Eye (tissue), 1 donor: ENCODE results near the gene RIMBP2.

Source experiments
- DNase-seq: peaks from one replicate; pipeline ENCODE4 v3.0.0-alpha.2; 2015

The RIMBP2 gene

DNA sequence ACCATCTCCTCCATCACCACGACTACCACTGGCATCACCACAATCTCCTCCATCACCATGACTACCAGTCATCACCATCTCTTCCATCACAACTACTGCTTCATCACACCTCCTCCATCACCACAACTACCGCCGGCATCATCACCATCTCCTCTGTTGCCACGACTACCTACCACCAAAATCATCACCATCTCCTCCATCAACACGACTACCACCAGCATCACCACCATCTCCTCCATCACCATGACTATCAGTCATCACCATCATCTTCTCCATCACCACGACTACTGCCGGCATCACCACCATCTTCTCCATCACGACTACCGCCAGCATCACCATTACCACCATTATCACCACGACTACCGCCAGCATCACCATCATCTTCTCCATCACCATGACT, 89.5 kb downstream of the RIMBP2 start:
- DNase-seq: no peak

DNA sequence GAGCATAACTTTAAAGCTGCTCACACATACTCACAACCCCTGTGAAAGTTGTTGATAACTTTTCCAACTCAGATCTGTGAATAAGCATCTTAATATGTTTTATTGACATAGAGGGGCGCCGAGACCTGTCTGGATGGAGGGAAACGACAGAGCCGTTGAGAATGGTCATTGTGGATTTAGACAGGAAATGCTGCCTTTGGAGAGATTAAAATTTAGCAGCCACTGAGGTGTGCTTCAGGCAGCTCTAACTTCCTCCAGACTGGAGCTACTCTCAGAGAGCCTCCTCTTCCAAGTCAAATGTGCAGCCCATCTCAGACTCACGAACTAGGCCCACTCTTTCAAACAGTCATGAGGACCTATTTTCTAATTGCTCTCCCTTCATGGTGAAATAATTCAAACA, 90.9 kb downstream of the RIMBP2 start:
- no peak for DNase-seq

DNA sequence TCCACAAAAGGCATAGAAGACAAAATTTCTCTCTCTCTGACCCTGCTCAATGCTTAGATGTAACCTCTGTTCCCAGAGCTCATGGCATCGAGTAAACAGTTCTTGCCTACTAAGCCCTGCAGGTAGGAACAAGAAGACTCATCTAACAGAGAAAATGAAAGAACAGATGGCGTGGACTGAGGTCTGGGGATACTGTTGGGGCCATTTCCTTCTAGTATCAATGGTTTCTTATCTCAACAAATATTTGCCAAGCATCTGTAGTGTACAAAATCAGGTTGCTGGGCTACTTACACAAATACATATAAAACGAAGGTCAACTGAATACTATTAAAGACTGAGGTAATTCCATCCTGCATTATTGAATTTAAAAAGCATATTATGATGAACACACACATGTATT, 93.3 kb downstream of the RIMBP2 start:
- no peak for DNase-seq

DNA sequence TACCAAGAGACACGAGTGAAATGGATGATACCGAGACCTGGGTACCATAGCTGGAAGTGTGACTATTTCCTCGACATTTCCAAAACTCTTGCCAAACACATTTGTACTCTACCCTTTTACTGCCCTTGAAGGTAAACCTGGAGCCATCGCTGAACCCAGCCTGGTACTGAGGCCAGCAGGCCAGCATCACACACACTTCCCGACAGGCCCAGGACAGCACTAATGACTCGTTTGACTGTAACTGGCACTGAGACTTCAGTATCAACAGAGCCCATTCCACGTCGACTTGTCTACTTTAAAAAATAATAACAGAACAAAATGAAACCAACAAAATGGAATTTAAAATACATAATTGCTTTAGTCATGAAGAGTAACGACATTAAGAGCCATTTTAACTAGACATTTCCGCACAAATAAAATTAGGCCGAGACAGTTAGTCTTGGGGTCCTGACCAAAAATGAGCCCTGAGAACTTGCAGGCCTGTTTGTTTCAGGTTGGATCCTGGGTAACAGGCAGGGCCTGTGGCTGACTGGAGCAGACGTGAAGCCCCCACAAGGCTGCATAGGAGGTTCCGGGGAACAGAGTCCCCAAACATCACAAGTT, 94.3 kb downstream of the RIMBP2 start:
- DNase-seq: no peak

DNA sequence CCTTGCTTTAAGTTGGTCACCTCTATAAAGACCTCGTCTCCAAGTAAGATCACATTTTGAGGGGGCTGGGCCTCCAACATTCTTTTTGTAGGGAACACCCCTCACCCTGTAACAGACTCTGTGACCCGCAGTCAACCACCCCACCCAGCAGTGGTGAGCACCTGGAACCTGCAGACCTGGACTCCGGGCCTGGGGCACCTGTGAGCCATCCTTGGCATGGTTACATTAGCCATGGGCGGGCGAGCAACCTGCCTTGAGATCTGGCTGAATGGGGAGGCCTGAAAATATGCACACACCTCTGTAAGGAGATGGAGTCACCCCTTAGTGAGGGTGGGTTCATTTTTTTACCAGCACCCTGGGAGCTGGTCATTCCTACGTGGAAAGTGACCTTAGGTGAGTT, 95.3 kb downstream of the RIMBP2 start:
- no peak for DNase-seq

DNA sequence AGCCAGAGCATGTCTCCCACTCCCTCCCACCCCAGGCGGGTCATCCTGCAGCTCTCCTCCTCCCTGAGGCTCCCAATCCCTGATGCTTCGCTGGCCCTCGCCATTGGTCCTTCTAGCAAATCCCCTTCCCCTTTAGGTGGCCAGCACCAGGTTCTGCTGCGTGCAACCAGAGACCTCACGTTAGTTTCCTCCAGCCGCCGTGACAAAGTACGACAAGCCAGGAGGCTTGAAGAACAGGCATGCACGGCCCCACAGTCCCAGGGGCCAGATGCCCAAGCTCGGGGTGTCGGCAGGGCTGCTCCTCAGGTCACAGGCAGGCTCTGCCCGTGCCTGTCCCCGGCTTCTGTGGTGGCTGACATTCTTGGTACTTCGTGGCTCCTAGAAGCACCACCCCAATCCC, 95.8 kb downstream of the RIMBP2 start:
- no peak for DNase-seq

DNA sequence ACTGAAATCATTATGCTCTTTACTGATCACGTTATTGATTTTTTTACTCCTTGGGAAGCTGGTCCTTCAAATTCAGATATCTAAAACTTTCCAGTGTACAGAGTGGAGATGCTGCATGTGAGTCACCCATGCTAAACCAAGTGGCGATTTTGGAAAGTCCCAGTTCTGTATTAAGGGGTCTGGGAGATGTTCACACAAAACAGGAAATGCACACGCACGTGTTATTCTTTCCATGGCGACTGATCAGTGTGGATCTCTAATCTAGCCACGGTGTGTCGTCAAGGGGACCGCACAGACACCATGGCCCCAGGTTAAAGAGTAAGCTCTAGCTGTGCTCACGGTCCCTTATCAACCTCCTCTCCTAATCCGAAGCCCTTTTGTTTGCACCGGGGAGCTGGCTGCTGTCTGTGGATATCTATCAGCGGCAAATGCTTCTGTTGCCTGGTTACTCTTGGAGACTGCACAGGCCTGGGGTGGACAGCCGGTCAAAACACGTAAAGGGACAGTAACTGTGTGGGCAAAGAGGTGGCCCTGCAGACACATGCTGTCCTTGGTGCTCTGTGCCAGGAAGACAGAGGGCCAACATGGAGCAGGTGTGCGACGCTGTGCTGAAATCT, 96.6 kb downstream of the RIMBP2 start:
- no peak for DNase-seq

DNA sequence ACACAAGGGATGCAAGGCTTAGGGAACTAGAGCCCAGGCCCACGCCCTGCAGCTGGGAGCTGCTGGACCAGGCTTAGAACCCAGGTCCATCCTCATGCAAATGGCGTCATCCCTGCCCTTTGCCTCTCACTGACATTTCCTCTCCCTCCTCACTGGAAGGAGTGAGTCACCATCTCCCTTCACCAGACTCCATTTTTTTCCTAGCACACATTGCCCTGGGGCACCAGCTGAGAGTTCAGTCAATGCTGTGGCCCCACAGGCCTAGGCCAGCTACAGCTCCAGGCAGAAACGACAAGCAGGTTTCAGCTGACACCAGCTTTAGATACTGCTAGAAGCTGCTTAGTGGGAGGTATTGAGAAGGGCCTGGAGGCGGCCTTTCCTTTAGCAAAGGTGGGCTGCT, 98.9 kb downstream of the RIMBP2 start:
- no peak for DNase-seq

DNA sequence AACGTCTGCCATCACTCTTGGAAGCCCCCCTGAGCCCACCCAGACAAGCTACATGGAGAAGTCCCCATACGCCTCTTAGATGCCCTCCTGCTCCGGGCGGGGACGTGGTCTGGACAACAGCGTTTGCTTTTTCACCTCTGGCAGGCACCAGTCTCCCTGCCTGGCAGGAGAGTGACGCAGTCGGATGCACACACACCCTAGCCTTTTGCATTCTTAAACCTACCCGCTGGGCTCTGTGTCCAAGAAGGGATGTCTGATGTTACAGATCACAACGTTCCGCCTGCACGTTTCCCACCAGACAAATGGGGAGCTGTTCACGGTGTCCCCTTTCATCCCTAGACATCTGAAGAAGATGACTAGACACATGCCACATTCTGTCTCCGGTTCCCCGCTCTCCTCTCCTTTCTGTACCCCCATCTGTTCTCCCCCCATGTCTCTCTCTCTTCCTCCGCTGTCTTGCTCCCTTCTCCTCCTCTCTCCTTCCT, 100.2 kb downstream of the RIMBP2 start:
- no peak for DNase-seq

DNA sequence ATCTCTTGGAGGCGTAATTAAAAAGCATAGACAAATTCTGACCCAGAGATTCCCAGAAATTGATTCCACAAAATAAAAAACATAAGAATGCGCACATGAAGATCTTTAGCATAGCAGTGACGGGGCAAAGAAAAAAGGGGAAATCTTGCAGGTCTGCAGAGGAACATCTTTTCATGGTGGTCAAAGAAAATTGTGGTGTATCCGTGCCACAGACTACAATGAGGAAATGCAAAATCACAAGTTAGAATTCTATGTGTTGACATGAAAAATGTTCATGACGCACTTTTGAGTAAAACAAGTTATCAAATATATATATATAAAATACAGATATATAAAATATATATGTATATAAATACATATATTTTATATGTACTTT, 101.6 kb downstream of the RIMBP2 start:
- no peak for DNase-seq

DNA sequence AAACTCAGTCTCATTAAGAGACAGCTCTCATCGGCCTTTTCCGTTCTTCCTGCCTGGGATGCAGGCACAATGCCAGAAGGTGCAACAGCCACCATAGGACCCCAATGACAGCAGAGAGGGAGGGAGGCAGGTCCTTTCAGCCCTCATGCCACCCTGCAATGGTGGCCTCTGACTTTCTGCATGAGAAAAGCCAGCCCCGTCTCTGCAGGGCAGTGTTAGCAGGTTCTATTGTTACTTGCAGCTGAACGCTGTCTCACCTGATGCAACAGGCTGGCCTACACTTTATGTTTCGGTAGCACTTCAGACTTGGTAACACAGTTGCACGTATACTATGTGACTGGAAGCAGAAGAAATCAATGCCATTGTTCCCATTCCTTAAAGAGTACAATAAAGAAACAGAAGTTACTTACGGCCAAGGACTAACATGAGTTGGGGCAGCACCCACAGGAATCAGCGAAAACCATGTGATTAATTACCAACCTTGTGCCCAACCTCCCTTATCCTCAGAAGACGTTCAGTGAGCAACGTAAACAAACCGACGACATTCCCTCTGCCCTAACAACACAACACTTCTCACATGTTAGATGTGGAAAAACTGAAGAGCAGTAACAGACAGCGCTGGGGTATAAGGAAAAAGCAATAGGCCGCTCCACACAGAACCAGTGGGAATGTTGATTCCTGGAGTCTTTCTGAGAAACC, 102.1 kb downstream of the RIMBP2 start:
- no peak for DNase-seq

DNA sequence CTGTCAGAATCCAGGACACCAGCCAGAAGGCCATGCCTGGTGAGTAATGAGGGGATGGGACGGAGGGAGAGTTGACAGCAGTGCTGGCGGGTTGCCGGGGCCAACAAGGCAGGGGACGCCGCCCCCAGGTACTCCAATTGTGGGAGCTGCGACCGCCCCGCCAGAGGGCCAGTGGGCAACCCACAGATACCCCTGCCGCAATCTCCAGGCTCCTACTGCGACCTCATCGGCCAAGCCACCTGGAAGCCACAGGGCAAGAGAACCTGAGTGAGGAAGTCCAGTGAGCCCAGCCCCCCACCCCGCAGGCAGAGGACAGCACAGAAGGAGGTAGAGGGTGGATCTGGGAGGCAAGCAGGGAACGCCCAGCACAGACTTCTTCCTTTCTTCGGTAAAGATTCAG, 103.0 kb downstream of the RIMBP2 start:
- no peak for DNase-seq

DNA sequence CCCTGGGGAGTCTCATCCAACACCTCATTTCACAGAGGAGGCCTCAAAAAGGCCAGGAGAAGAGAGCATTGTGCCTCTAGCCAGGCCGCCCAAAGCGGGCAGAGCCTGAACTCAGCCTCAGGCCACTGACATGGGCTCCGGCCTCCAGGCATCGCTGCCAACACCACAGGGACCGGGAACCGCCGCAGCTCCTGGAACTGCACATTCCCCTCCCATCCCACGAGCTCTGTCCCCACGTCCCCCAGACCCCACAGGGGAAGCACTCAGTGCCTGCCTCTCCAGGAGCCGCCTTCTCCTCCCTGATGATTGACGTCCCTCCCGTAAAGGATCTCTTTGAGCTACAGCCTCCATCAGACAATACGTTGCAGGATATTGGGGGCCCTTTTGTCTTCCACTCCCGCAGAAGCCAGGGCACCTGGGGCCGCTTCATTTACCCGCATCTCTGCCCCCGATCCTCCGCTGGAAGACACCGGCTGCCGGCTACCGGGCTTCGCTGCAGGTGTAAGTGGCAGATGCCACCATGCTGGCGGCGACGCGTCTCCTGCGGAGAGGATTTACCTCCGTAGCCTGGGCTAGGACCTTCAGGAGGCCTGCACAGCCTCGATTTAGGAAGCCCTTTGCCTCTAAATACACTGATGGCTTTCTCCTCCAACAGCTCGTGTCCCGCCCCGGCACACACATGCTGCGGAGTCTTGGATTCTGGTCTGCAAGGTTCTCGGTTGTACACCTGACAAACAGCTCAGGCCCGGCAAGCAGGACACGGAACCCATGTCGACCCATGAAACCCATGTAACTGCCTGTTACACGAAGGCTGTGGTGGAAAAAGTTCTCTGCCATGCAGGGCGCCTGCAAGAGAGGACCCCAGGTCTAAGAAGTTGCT, 104.8 kb downstream of the RIMBP2 start:
- DNase-seq: no peak

DNA sequence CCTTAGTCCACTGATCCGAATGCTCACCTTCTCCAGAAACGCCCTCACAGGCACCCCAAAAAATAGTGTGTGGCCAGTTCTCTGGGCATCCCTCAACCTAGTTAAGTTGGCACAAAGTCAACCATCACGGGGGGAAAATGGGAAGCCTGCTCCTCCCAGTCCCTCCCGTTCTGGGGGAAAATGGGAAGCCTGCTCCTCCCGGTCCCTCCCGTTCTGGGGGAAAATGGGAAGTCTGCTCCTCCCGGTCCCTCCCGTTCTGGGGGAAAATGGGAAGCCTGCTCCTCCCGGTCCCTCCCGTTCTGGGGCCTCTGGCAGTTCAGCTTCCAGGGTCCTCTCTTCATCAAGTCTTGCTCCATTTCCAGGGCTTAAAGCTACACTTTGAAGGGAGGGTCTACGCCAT, 106.1 kb downstream of the RIMBP2 start:
- DNase-seq: no peak

DNA sequence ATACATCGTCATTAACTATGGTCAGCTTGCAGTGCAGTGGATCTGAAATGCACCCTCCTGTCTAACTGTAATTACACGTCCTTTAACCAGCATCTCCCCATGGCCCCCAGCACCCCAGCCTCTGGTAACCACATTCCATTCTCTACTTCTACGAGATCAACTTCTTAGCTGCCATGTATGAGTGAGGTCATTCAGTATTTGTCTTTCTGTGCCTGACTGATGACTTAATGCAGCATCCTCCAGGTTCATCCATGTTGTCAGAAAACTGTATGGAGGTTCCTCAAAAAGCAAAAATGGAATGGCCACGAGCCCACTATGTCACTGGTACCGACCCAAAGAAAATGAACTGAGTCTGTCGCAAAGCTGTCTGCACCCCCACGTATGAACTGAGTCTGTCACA, 107.3 kb downstream of the RIMBP2 start:
- no peak for DNase-seq

DNA sequence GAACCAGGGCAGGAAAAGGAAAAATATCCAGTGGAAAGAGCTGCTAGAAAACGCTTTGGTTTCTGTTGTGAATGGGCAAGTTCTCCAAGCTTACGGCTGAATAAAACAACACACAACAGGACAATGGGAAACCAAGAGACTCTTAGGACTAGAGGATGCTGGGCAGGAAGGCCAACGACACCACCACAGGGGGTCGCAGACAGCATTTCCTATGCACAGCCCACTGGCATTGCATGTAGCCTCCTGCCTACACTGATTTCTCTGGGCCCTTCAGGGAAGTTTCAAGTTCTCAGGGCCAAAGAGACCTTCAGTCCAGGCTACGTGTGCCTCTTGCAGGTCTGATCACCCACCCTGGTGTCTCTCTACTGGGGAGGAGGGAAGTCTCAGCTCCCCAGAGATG, 108.0 kb downstream of the RIMBP2 start:
- DNase-seq: peak; percentile 8

DNA sequence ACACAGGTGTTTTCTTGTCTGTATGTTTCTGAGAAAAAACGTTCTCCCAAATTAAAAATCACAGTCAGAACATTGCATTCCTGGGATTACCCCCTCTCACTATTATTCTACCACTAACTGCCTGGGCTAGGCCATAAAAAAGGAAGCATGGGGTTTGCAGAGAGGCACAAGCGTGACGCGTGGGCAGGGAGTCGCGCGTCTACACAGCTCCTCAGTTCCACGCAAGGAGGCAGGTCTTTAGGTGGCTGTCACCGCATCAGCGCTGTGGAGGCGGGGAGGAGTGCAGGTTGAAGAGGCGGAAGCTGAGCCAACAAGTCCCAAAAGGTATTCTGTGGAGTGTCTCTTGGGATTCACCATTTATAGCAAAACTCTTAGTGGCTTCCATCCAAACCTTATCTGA, 109.9 kb downstream of the RIMBP2 start:
- DNase-seq: no peak

DNA sequence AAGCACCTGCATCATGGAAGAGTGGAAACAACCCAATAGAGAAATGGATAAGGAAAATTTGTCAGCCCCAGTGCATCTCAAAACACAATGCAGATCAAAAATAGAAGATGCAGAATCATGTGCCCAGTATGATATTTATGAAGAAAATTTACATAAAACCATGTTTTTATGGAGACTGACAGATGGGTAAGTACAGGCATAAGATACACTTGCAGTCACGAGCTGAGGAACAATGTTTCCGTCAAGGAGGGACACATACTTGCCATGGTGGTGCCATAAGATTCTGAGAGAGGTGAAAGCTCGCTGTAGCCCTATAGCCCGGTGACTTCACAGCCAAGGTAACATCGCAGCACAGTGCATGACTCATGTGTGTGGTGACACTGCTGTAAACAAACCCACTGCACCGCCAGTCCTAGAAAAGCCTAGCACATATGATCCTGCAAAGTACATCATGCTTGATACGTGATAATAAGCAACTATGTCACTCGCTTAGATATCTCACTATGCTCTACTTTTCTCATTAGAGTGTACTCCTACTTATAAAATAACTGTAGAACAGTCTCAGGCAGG, 112.6 kb downstream of the RIMBP2 start:
- no peak for DNase-seq

DNA sequence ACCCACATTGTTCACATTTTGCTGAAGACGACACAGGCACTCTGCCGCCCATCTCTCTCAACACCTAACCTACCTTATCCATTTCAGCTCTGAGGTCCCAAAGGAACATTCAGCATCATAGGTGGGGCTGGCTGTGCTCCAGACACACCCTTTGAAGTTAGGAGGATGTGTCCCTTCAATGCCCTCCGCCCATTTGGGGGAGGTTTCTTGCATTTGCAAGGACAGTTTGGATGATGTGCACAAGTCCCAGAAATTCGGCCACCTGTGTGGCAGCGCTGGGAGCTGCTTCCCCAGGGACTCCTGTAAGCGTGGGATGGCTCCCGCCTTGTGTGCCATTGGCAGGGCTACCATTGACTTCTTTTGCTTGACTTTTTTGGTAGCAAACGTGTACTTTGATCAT, 113.8 kb downstream of the RIMBP2 start:
- DNase-seq: no peak

DNA sequence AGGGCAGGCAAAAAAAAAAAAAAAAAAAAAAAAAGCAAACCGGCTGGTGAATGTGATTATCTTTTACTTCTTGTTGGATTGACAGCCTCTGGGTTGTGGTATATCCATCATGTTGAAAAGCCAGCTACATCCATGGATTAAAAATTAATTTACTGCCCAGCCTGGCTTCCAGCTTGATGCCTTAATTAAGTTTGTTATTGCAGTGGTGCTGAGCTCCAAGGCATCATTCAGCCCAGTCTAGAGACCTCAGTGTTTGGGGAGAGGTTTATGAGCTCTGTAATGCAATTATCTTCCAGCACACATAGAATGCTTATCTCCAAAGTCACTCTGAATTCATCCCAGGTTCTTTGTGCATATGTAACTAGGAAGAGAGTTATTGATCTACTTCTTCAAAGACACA, 114.8 kb downstream of the RIMBP2 start:
- DNase-seq: no peak

DNA sequence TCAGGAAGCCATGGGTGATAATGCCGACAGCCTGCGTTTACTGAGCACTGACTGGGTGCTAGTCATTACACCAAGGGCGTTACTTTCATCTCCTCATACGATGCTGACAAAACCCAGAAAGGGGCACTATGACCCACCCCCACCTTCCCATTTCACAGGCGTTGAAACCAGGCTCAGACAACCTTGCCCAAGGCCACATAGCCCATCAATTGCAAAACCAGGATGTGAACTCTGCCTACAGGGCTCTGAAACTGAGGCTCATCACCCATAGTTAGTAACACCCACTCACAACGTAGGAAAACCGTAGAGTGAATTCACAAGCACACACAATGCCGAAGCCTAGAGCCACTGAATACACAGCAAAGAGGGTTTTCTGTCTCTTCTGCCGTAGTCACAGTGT, 119.9 kb downstream of the RIMBP2 start:
- DNase-seq: no peak

DNA sequence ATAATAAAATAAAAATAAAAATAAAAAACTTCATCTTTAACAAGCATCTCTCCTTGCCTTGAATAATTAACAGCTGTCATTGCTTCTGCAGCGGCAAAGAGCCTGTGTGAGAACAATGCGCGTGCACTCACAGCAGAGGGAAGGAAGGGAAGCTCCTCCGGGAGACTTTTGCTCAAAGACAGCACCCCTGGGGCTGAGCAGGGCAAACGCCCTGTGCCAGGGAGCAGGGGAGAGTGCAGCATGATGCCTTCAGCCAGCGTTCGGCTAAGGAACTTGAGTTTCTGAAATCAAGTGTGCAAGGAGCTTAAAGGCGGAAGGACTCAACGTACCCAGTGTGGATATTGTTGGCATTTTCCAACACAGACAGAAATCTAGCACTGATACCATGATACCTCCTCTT, 120.5 kb downstream of the RIMBP2 start:
- no peak for DNase-seq

DNA sequence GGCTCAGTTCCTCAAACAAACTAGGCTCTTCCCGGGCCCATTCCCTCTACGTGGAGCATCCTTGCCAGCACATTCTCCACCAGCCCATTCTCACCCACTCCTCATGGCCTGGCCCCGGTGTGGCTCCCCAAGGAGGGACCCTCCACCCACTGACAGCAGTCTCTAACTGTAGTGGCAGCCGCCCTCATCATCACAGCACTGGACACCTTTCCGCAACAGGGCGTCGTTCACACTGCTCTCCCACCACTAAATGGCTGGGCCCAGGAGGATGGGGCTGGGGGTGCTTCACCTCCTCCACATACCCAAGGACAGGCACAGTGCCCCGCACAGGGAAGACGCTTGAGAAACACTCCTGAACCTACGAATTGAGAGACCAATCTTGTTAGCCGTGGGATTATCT, 123.0 kb downstream of the RIMBP2 start:
- DNase-seq: no peak
